ENCODE measurements around the gene PGRMC2.
"Not testable (repeated sequence)": the region's sequence is repeated elsewhere in the genome, so short reads cannot be mapped to it uniquely, and the experiment has no call there.

Gene PGRMC2

DNA sequence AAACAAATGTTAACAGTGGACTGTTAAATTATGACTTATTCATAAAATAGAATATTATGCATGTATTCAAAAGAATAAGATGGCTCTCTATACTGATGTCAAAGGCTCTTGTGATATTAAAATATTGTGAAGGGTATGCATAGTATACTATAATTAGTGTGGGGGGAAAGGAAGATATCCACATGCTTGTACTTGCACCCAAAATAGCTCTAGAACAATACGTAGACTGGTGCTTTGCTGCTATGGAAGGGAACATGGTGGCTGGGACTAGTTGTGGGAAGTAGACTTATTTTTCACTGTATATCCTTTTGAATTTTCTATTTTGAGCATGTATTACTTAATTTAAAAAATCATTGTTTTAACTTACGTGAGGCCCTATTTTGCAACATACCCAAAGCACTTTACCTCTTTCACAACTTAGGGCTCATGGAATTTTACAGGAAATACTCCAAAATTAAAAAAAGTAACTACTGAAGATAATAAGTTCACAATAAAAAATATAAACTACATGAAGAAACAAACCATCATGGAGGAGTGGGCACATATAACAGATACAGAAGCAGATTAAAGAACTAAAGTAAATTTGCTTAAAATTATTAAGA lies 7.9 kb downstream of the PGRMC2 start:
- no peak for DNase-seq
- intact Hi-C loops (cut with DNase I): no loop called here

DNA sequence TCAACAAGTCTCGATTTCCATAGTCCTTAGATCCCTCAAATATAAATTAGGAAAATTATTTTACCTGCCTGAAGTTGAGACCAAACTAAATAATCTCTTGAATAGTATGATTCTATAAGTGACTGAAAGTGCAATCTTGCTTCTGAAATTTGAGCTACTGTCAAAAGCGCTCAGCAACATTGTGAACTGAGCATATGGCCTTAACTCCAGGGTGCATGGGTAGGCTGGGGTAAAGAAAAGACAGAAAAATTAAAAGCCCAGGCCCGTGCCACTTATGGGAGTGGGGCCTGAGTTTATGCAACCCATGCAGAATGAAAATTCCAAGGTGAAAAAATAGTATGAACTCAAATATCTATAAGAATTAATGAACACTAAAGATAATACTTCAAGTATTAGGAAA lies 9.8 kb downstream of the PGRMC2 start:
- intact Hi-C loops (cut with DNase I): no loop called here
- DNase-seq: no peak

DNA sequence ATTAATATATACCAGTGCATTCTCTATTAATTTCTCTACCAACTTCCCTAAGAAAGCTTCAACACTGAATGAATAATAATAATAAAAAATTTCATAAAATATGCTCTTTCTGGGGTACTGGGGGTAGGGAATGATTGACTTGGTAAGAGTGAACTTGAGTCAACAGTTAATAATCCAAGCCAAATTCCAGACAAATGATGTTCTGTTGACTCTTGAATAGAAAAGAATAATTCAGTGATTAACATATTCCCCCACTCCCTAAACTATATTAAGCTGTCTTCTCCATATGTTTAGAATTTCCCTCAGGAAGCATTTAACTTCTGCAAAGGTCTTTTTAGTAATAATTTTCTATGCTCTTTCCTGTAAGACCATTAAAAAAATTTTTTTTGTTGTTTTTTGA lies 12.3 kb downstream of the PGRMC2 start:
- no peak for DNase-seq
- intact Hi-C loops (cut with DNase I): no loop called here

DNA sequence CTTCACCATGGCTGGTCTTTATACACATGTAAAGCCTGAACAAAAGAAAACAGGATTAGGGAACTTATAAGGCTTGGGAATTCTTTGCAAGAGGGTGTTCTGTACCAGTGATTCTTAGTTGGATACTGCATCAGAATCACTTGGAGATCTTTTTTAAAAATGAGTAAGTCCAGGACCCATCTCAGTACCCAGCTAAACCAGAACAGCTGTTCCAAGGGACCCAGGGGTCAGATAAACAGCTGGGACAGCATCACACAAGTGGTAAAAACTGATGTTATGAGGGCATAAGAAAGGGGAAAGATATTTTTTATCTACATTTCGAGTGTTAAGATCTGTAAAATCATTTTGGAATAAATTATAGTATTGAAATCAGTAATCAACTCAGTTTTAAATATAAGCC lies 16.1 kb downstream of the PGRMC2 start:
- DNase-seq: no peak
- intact Hi-C loops (cut with DNase I): no loop called here

DNA sequence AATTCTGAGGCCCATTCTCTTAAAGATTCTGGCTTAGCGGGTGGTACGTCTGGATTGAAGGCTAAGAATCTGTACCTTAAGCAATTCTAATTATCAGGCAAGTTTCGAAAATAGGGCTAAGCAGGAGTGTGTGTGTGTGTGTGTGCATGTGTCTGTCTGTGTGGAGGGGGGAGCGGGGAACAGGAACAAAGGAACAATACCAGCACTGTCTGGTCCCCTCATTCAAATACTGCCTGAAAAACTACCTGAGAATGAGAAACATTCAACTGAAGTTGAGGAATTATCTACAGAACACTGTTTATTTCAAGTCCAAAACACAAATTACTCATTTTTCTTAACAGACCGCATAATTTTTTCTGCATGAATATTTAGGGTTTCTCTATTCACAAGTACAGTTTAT lies 18.6 kb downstream of the PGRMC2 start:
- intact Hi-C loops (cut with DNase I): no loop called here
- DNase-seq: no peak

DNA sequence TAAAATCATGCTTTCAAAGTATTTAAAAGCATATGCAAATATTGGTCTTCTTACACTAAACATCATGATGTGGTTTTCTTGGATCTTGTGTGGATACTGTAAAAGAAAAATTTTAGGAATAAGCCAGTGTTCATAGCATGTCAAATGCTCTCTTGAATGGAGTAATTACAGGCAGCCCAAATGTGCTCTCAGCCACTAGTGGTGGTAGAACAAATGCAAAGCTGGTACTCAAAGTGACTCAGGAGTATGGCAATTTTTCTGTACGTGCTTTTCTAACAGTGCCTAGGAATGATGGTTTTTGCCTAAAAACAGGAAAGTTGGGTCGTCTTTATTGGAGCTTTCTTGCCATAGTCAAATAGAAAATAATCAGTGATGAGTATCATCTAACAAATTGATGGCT lies 19.9 kb downstream of the PGRMC2 start:
- no peak for DNase-seq
- intact Hi-C loops (cut with DNase I): no loop called here

DNA sequence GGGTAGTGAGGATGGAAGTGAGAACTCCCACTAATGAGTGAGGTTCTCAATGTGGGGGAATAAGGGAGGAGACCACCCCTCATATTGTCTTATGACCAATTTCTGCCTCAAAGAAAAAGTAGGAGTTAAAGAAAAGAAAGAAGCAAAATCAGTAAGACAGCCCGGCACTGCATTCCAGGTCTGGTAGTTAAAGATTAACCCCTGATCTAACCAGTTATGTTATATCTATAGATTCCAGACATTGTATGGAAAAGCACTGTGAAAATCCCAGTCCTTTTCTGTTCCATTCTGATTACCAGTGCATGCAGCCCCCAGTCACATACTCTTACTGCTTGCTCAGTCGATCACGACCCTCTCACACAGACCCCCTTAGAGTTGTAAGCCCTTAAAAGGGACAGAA lies 20.4 kb downstream of the PGRMC2 start:
- intact Hi-C loops (cut with DNase I); DNase-seq: not testable (repeated sequence)

DNA sequence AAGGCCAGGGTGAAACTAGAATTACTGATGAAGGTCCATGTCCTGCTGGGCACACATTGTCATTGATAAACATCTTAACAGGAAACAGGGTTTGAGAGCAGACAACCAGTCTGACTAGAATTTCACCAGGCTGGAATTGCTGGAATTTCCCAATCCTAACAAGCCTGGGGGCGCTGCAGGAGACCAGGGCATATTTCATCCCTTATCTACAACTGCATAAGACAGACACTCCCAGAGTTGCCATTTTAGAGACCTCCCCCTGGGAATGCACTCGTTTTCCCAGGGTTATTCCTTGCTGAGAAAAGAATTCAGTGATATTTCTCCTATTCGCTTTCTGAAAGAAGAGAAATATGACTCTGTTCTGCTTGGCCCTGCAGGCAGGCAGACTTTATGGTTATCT lies 22.1 kb downstream of the PGRMC2 start:
- intact Hi-C loops (cut with DNase I): not testable (repeated sequence)

DNA sequence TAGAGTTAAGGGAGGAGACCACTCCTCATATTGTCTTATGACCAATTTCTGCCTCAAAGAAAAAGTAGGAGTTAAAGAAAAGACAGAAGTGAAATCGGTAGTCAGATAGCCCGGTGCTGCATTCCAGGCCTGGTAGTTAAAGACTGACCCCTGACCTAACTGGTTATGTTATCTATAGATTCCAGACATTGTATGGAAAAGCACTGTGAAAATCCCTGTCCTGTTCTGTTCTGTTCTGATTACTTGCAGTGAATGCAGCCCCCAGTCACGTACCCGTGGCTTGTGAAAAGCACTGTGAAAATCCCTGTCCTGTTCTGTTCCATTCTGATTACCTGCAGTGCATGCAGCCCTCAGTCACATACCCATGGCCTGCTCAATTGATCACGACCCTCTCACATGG lies 27.7 kb downstream of the PGRMC2 start:
- intact Hi-C loops (cut with DNase I): not testable (repeated sequence)

More for the DNA sequence above, 22.1 kb downstream of the PGRMC2 start:
- not testable (repeated sequence) for DNase-seq

DNA sequence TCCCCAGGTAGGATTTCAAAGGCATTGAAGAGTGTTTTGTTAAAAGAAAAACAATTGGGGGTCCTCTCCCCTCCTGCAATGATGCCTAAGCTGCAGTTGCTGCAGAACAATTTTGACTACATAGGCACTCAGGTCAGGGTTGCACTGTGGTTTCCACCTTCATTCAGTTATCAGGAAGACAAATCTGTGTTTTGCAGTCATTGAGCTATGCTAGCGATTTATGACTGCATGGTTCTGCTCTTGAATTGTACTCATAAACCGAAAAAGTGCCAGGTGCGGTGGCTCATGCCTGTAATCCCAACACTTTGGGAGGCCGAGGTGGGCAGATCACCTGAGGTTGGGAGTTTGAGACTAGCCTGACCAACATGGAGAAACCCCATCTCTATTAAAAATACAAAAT lies 29.4 kb downstream of the PGRMC2 start:
- DNase-seq; intact Hi-C loops (cut with DNase I): not testable (repeated sequence)

More for the DNA sequence above, 27.7 kb downstream of the PGRMC2 start:
- not testable (repeated sequence) for DNase-seq

DNA sequence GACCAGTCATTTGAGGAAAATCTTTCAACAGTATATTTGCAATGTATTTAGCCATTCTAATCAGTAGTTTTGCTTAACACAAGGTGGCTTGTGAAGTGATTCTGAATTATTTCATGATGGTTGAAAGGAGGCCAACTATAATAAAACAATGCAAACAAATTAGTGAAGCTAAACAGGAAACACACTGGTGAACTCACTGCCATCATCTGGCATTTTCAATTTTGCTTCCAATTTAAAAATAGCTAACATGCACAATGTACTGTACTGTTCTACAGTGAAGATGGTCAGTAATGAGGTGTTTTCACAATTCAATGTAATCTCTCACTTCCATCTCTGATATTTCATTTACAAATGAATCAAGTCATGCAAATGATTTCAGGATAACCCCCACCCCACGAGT lies 31.1 kb downstream of the PGRMC2 start:
- intact Hi-C loops (cut with DNase I): no loop called here
- DNase-seq: no peak

DNA sequence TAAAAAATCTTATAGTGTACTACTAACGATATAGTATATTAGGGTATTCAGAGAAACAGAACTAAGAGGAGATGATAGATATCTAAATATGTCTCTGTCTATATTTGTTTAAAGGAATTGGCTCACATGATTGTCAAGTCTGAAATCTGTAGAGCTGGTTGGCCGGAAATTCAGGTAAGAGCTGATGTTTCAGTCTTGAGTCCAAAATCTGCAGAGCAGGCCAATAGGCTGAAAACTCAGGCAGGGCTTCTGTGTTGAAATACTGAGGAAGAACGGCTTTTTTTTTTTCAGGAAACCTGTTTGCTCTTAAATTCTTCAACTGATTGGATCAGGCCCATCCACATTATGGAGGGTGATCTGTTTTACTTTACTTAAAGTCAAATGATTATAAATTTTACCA lies 31.7 kb downstream of the PGRMC2 start:
- intact Hi-C loops (cut with DNase I): no loop called here
- no peak for DNase-seq

DNA sequence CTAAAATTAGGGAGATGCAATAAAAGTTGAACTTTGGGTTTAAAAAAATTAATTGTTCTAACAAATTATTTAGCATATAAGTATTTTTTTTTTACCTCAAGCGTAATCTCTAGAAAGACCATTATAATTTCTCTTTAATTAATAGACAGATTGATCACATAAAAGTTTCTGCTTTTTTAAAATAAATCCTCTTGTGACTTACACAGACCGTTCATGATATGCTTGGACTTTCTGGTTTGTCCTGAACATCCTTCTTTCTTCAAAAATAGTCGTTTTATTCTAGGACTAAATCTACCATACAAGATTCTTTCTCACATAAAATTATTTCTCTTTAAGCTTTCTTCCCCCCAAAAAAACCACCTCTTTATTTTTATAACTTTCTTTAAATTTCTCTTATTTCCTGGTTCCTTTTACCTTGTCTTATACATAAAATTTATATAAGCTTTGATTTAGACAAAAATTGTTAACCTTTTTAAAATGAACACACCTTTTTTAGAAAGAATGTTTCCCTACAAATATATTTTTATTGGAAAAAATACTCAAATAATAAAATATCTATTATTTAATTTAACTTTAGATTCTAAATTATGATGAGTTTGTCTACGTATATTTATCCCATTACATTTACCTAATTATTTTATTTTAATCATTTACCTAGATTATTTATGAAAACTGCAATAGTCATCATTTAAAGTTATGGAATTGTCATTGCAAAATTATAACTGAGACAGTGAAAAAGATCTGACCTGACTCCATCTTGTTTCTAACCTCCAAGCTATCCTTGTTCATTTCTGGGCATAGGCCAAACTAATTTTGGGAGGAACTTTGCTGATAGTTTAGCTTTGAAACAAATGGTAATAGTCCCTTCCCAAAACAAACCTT lies 37.6 kb downstream of the PGRMC2 start:
- intact Hi-C loops (cut with DNase I): no loop called here
- no peak for DNase-seq

DNA sequence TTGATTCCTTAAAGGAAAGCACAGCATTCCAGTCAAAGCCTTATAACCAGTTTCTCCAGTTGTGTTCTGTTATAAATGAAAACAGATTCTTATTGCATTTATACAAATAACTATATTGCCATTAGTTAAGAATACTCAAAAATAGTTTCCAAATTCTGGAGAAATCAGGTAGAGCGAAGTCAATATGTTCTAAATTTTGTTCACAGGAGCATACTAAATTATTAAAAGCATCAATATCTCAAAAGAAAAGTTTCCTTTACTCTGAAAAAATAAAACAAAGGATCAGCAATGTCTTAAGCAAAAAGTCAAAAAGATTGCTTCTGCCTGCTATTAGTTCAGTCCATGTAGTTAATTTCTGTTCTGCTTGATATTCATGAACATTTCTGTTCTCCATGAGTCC lies 39.7 kb downstream of the PGRMC2 start:
- intact Hi-C loops (cut with DNase I): no loop called here
- no peak for DNase-seq

DNA sequence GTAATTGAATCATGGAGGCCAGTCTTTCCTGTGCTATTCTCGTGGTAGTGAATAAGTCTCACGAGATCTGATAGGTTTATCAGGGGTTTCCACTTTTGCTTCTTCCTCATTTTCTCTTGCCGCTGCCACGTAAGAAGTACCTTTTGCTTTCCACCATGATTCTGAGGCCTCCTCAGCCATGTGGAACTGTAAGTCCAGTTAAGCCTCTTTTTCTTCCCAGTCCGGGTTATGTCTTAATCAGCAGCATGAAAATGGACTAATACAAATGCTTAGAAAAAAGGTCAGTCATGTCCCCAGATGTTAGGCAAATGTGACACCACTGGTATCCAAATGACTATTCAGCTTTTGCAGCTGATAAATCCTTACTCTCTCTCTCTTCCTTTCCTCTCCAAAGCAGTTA lies 42.2 kb downstream of the PGRMC2 start:
- DNase-seq; intact Hi-C loops (cut with DNase I): not testable (repeated sequence)

DNA sequence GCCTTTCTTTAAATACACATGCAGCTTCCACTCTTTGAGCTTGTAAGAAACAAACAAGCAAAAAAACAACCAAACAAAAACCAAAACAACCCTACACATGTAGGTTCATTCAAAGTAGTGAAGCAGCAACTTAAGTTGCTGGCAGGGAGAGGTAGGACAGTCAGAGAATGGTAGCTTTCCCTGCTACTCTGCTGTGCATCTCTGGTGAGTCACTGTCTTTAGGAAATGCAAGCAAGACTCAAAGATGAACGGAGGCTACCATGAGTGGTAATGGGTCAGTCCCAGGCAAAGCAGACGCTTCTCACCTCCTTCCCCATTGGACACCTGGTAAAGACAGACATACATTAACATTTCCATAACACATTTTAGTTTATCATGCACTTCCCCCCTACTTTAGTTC lies 43.2 kb downstream of the PGRMC2 start:
- intact Hi-C loops (cut with DNase I): no loop called here
- no peak for DNase-seq

DNA sequence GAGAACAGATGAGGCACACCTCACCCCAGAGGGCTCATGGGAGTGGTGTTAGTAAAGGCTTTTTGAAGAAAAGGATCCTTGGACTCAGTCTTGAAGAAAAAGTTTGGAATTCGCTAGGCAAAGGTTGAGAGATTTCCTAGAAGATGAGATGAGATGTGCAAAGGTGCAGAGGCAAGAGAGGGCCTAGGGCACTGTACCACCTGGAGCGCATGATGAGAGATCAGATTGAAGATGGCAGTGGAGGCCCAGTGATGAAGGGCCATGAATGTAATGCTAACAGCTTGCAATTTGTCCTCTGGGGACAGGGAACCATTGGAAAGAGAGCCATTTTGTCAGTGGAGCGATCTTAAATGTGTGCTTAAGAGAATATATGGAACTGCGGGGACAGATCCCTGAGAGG lies 45.0 kb downstream of the PGRMC2 start:
- intact Hi-C loops (cut with DNase I): no loop called here
- peak in 1 of 42 donors; percentile 4 for DNase-seq

DNA sequence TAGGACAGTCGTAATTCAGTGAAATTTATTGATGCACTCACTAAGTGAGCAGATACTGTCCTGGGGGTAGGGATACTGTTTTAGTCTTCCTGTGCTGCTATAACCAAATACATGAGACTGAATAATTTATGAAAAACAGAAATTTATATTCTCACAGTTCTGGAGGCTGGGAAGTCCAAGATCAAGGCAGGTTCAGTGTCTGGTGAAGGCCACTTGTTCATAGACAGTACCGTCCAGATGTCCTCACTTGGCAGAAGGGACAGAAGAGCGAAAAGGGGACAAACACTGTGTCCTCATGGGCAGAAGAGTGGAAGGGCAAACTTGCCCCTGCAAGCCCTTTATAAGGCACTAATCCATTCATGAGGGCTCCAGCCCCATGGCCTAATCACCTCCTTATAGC lies 45.6 kb downstream of the PGRMC2 start:
- intact Hi-C loops (cut with DNase I): no loop called here
- no peak for DNase-seq

DNA sequence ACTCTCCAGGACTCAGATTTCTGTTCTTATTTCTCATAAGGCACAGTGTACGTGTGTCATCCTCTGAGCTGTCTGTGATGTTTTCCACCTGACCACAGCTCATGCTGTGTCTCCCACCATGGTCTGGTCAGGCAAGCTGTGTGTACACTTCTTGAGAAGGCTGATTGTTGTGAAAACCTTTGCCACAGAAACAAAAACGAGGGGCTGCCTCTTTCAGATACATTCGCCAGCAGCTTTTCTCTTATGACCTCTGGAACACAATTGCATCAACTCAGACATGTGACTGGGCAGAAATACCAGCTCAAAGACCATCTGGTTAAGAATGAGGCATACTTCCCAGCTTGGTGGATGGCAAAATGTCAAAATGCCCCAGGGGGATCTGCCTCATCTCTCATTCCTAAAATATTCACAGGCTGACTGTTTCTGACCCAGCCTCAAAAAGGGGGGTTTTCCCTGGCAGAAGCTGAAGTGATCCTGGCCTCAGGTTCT lies 46.1 kb downstream of the PGRMC2 start:
- DNase-seq: no peak
- intact Hi-C loops (cut with DNase I): no loop called here

DNA sequence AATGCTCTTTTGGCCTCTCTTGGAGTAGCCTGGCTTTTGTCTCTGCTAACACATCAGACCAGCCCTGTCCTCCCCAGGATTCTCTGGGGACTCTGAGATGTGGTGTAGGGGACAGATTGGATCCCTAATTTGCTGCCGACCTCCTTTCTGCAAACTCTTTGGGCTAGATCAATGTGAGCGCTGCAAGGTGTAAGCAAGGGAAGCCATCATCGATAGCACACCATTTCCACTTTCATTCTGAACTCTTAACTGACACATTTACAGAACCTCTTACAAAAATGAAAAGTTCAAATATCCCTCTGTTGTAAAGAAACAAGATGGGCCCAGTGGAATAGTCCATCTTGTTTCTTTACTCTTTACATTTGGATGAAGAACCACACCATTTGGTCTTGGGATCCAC lies 46.6 kb downstream of the PGRMC2 start:
- intact Hi-C loops (cut with DNase I): no loop called here
- no peak for DNase-seq

DNA sequence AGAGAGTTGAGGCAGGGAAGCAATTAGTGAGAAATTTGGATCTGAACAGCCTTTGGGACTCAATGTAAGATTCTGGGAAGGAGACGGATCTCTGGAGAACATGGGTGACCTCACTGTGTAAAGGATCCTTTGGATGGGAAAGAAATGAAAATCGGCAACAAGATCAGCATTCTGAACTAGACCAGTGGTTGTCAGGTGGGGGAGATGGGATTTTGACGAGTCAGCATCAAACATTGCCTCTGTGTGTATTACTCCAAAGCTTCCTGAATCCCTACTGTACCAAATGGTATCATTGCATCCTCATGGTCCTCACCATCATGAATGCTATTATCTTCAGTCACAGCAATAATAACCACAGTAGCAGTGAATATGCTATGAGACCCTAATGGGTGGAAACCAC lies 52.8 kb downstream of the PGRMC2 start:
- intact Hi-C loops (cut with DNase I): no loop called here
- DNase-seq: no peak

All from head of caudate nucleus (tissue), 42 donors.